Measurements from ENCODE around the gene VWA2.

GRCh38 chr10:114288424-114289095, 49.5 kb downstream of the VWA2 start:
- TF ChIP-seq GATA3 (IDR thresholded peaks at IDR 0.05; ENCODE audit: low read depth, low read length) (no peak), GATA2 (IDR thresholded peaks at IDR 0.05; ENCODE audit: low read depth, low read length) (no peak)

Data from SH-SY5Y (cell line).